Thyroid gland (tissue), 4 donors: ENCODE data around the gene TMEM11. TPM values are rescaled to one million over a fixed set of nuclear protein-coding genes. Genes with fewer than 3 reads are reported as not detected.

Source experiments
- DNase-seq, 2 donors: peaks; one replicate each; pipeline ENCODE4 v3.0.0-alpha.2; 2019
- H3K27ac ChIP-seq, 3 donors: fragments of 200-600 bp; sonication (generic); 1 replicate in 2 of 3; 2 replicates in 1 of 3; pipeline ENCODE4 v1.5.1; 2016 to 2019; ENCODE audit warnings: mild to moderate bottlenecking in 1 of 3, moderate library complexity in 1 of 3
- H3K27me3 ChIP-seq: fragments of 200-600 bp; sonication (generic); one replicate; pipeline ENCODE4 v1.5.1; 2019
- H3K36me3 ChIP-seq, 2 donors: fragments of 200-600 bp; sonication (generic); one replicate each; pipeline ENCODE4 v1.5.1; 2016 to 2019
- H3K4me1 ChIP-seq, 2 donors: fragments of 200-600 bp; sonication (generic); one replicate each; pipeline ENCODE4 v1.5.1; 2017 to 2019
- H3K4me3 ChIP-seq, 3 donors: fragments of 200-600 bp; sonication (generic); replicated peaks in 1 of 3; 1 replicate in 2 of 3; 2 replicates in 1 of 3; pipeline ENCODE4 v1.5.1; 2016; ENCODE audit warnings: mild to moderate bottlenecking in 1 of 3
- H3K9me3 ChIP-seq: fragments of 200-600 bp; sonication (generic); one replicate; pipeline ENCODE4 v1.5.1; 2017
- POLR2A ChIP-seq, 2 donors: fragments of 450-650 bp; IDR thresholded peaks; one replicate each; pipeline ENCODE4 v1.6.1; 2017; ENCODE audit warnings: antibody characterized with exemption in 2 of 2, mild to moderate bottlenecking in 2 of 2, moderate library complexity in 1 of 2
- WGBS, 2 donors: methylation state at CpG; one replicate each; pipeline ENCODE4 v1.1.5; 2017; 5-methylcytosine and 5-hydroxymethylcytosine counted together
- intact Hi-C: fragments of 100-400 bp; cut with DNase I; formaldehyde crosslinking; loops from one replicate; pipeline ENCODE4 v1.15.1; 2023
- total RNA-seq, 4 donors: library from RNA; depleted of rRNA; stranded (reverse); fragments of >200 nt; gene quantifications; one replicate each; pipeline ENCODE4 v1.2.3, GENCODE V29; 2016
- TF ChIP-seq, protein P1 (sequence below), 6 experiments: fragments of 200-600 bp in 3 of 6; fragments of 450-650 bp in 3 of 6; sonication (generic) in 3 of 6; IDR thresholded peaks; one replicate each; pipeline ENCODE4 v1.5.1; 2016 to 2019; ENCODE audit warnings: antibody characterized with exemption in 6 of 6, mild to moderate bottlenecking in 2 of 6, inconsistent platforms in 1 of 6, moderate library complexity in 1 of 6

Gene TMEM11
- total RNA-seq, 4 donors from 2014 or later: 20.7 to 35.7 (median 24.7) TPM

DNA sequence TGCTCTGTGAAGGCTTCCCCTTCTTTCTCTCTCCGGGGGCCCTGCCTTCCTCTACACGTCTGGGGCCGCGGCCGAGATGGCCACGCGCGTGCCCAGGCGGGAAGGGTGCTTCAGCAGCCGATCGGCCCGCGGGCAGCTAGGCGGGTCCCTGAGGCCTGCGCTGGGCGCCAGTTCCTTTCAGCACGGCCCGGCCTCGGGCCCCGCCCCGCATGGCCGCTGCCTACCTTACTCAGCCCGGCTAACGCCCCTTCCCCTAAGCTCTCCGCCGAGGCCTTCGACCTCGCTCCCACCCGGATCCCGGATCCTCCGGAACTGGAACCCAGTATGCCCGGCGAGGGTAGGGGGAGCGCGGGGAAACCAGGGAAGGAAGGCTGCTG is 335 bp downstream of the TMEM11 start:
- peak; percentile 37 to 50 for DNase-seq
- peak overlapping the region; percentile 77 to 96 (median 90) for H3K27ac ChIP-seq
- no peaks in the 10 kb centered on the region for H3K36me3 ChIP-seq
- no peaks in the 10 kb centered on the region for H3K27me3 ChIP-seq
- H3K9me3 ChIP-seq: no peaks in the 10 kb centered on the region
- 0% methylated on average over 28 of the region's 35 CpGs; no CpG with 5 or more reads in 1 of the 2 donors for WGBS, 2 donors
- intact Hi-C loops: loop anchor here (5.0 to 10.0 kb wide), 2 partner anchors 89 to 171 kb away; partner anchors contain the start of genes DHRS7B and USP22
- peak overlapping the region; percentile 67 to 97 (median 86) for H3K4me3 ChIP-seq
- peaks cover 51 to 59% of the 10 kb centered on the region in 2 donors for H3K4me1 ChIP-seq
- no peak for TF ChIP-seq POLR2A (IDR thresholded peaks at IDR 0.05)
- TF ChIP-seq, protein P1, sequence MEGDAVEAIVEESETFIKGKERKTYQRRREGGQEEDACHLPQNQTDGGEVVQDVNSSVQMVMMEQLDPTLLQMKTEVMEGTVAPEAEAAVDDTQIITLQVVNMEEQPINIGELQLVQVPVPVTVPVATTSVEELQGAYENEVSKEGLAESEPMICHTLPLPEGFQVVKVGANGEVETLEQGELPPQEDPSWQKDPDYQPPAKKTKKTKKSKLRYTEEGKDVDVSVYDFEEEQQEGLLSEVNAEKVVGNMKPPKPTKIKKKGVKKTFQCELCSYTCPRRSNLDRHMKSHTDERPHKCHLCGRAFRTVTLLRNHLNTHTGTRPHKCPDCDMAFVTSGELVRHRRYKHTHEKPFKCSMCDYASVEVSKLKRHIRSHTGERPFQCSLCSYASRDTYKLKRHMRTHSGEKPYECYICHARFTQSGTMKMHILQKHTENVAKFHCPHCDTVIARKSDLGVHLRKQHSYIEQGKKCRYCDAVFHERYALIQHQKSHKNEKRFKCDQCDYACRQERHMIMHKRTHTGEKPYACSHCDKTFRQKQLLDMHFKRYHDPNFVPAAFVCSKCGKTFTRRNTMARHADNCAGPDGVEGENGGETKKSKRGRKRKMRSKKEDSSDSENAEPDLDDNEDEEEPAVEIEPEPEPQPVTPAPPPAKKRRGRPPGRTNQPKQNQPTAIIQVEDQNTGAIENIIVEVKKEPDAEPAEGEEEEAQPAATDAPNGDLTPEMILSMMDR (IDR thresholded peaks at IDR 0.05): no peak

DNA sequence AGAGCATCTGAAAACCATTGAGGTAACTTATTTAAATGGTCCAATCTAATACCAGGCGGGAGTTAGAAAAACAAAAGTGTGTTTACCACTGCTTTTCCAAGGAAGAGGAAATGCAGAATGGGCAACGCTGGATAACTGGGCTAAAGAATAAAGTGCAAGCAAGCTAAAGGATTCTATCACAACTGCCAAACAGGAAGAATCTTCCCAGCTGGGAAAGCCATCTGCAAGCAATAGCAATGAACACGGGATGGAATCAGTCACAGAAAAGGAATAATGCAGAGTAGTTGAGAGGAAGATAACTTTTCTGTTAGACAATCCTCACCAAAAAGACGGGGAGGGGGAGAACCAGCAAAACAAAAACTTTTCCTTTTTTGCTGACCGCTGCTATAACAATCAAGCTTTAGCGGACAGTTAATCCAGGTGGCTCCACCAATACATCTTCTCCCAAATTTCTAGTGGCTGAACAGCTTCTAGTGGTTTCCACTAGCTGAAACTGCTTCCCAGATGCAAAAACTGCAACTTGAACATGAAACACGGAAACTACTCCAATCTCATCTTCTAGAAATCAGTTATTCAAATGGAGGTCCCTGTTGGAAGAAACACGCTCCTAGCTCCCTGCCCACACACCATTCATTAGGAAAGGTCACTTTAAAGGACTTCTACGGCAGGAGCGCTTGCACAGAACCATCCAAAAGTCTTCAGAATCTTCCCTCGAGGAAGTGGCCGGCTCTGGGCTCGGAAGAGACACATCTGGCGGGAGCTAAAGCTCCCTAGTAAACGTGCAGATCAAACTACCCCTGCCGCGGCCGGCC is 929 bp downstream of the TMEM11 start:
- DNase-seq: no peak
- WGBS, 2 donors: 13 to 16% methylated on average over 12 to 18 of the region's 18 CpGs
- Histone ChIP-seq H3K27me3 (no peaks in the 10 kb centered on the region), H3K36me3 (no peaks in the 10 kb centered on the region), H3K4me3 (peak overlapping the region; percentile 67 to 97 (median 86)), H3K9me3 (no peaks in the 10 kb centered on the region), H3K27ac (peak overlapping the region in 2 of 3 donors; percentile 77 to 96), H3K4me1 (peaks cover 51 to 64% of the 10 kb centered on the region in 2 donors)
- TF ChIP-seq POLR2A (IDR thresholded peaks at IDR 0.05): no peak
- TF ChIP-seq, protein P1 (IDR thresholded peaks at IDR 0.05): no peak
- intact Hi-C loops: loop anchor here (5.0 to 10.0 kb wide), 2 partner anchors 88 to 171 kb away; partner anchors contain the start of genes DHRS7B and USP22

DNA sequence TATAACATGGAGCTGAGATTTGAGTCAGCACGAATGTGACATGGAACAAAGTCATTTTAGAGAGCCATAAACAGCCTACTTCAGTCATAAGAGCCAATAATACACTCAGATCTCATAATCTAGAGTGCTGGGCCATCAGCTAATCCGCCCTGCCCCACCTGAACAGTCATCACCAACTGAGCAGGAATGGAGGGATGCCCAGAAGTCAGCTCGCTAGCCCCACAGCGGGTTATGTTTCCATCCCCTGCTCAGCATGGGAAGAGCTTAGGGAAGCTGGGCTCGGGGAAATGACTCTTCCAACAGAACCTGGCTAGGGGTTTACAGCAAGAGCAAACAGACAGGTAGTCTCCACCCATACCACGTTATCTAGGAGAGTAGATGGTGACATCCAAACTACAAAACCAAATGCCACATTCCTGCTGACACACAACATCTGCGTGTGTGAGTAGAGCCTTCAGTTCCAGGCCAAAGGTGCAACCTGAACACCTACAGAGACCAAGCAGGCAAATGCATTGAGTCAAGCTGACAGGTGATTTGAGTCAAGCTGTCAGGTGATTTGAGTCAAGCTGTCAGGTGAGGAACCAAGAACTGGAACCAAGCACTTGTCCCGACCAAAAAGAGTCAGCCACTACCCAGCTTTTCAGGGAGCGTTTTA is 2.0 kb downstream of the TMEM11 start:
- Histone ChIP-seq H3K27me3 (no peaks in the 10 kb centered on the region), H3K4me1 (peaks cover 51 to 67% of the 10 kb centered on the region in 2 donors), H3K4me3 (no peak overlapping the region), H3K27ac (peak overlapping the region in 2 of 3 donors; percentile 34 to 56), H3K36me3 (no peaks in the 10 kb centered on the region), H3K9me3 (no peaks in the 10 kb centered on the region)
- peak in 1 of 2 donors; percentile 23 for DNase-seq
- 77 to 80% methylated on average over 6 to 9 of the region's 9 CpGs for WGBS, 2 donors
- intact Hi-C loops: loop anchor here (5.0 to 10.0 kb wide), 2 partner anchors 87 to 170 kb away; partner anchors contain the start of genes DHRS7B and USP22
- TF ChIP-seq, protein P1 (IDR thresholded peaks at IDR 0.05): no peak
- TF ChIP-seq POLR2A (IDR thresholded peaks at IDR 0.05): no peak

DNA sequence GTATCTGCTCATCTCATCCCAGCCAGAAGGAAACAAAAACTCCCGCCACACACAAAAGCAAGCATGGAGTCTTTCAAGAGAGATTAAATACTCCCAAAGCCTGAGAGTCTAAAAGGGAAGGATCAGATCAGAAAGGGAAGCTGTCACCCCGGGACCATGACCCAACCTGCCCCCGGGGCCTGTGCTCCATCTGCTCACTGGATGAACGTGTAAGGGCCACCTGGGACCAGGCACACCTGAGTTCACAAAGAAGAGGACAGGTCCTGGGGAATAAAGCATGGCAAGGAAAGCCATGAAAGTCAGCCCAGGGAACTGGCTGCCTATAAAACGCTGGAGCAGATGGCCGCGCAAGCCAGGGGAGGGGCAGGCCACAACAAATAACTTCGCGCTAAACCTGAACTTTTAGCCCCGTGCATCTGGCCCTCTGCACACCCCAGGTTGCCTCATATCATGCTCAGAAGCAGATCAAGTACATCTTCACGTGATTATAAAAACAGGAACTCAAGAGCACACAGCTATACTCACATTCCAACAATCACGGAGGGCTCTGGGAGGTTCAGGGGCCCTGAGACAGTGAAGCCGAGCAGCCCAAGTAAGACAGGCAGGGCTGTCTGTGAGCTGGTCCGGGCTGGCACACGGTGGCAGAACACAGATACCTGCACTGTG is 3.4 kb downstream of the TMEM11 start:
- intact Hi-C loops: loop anchor here (5.0 to 10.0 kb wide), 2 partner anchors 86 to 168 kb away; partner anchors contain the start of genes DHRS7B and USP22
- peak; percentile 68 to 74 for DNase-seq

More for the DNA sequence above, 3.4 kb downstream of the TMEM11 start:
- WGBS, 2 donors: 34 to 45% methylated on average over 15 of the region's 15 CpGs
- Histone ChIP-seq H3K9me3 (no peaks in the 10 kb centered on the region), H3K4me1 (peaks cover 51 to 64% of the 10 kb centered on the region in 2 donors), H3K4me3 (no peak overlapping the region), H3K36me3 (no peaks in the 10 kb centered on the region), H3K27me3 (no peaks in the 10 kb centered on the region), H3K27ac (peak overlapping the region; percentile 49 to 80 (median 56))
- TF ChIP-seq, protein P1 (IDR thresholded peaks at IDR 0.05): no peak
- no peak for TF ChIP-seq POLR2A (IDR thresholded peaks at IDR 0.05)
